SK-N-SH (cell line): ENCODE data around the gene ENTPD1.

ENCODE experiments used
- CHD2 ChIP-seq: fragments of 150-350 bp; IDR thresholded peaks from 2 replicates; pipeline ENCODE4 v1.6.1; 2018; ENCODE audit warnings: low read length; ENCODE audit not compliant: partially characterized antibody
- CTCF ChIP-seq: fragments of 200-600 bp; sonication (generic); IDR thresholded peaks from 2 replicates; pipeline ENCODE4 v1.6.1; 2017; ENCODE audit warnings: antibody characterized with exemption, mild to moderate bottlenecking, moderate library complexity
- EP300 ChIP-seq, 2 experiments: IDR thresholded peaks; 2 replicates each; pipeline versions ENCODE4 v1.4.0 to v1.6.1; 2012; ENCODE audit warnings: borderline replicate concordance in 1 of 2, low read depth in 1 of 2, low read length in 1 of 2
- FOXJ3 ChIP-seq: sonication (generic); formaldehyde crosslinking; IDR thresholded peaks from 2 replicates; pipeline ENCODE4 v1.5.1; 2020; ENCODE audit warnings: mild to moderate bottlenecking, missing genetic modification reagents
- GABPA ChIP-seq: IDR thresholded peaks from 2 replicates; pipeline ENCODE4 v1.4.0; 2012; ENCODE audit warnings: low read depth, mild to moderate bottlenecking
- POLR2AphosphoS5 ChIP-seq: IDR thresholded peaks from 2 replicates; pipeline ENCODE4 v1.6.1; 2012; ENCODE audit warnings: low read depth, low read length
- RAD21 ChIP-seq: IDR thresholded peaks from 2 replicates; pipeline ENCODE4 v1.6.1; 2012; ENCODE audit warnings: mild to moderate bottlenecking, low read length
- RCOR1 ChIP-seq: fragments of 150-350 bp; IDR thresholded peaks from 2 replicates; pipeline ENCODE4 v1.6.1; 2017; ENCODE audit warnings: antibody characterized with exemption, low read length
- YY1 ChIP-seq: IDR thresholded peaks from 2 replicates; pipeline ENCODE4 v1.4.0; 2012; ENCODE audit warnings: low read depth, mild to moderate bottlenecking

DNA sequence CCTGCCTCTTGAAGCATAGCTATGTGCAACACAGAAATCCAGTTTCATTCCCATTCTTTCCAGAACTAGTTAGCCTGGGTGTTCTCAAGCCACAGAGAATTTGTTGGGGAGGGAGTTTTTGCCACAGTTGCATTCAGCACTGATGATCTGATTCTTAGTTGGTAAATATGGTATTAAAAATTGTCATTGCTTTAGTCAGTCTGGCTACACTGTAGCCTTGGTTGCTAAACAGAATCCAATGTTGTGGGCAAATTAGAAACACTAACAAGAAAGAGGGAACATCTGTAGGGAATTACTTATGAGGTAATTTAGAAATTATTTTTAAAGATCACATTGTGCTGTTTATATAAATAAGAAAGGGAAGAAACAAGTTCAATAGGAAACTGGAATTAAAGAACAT, 94.8 kb downstream of the ENTPD1 start:
- no peak for TF ChIP-seq CTCF
- no peak for TF ChIP-seq EP300 (IDR thresholded peaks at IDR 0.05; ENCODE audit: borderline replicate concordance in 1 of 2, low read depth in 1 of 2, low read length in 1 of 2)
- no peak for TF ChIP-seq RAD21
- TF ChIP-seq YY1, result no peak
- no peak for TF ChIP-seq POLR2AphosphoS5
- TF ChIP-seq RCOR1, result no peak
- TF ChIP-seq CHD2, result no peak
- no peak for TF ChIP-seq GABPA
- no peak for TF ChIP-seq FOXJ3 (CRISPR knock-in tag)
